Stomach (tissue), 9 donors: ENCODE data around the gene ARID2. TPM values are rescaled to one million over a fixed set of nuclear protein-coding genes. Genes with fewer than 3 reads are reported as not detected.

Experiments used
- DNase-seq, 2 donors: peaks; one replicate each; pipeline versions ENCODE4 v3.0.0 to v3.0.0-alpha.2; 2013 to 2019
- H3K27ac ChIP-seq, 5 donors: fragments of 200-600 bp in 4 of 5; sonication (generic) in 4 of 5; one replicate each; pipeline ENCODE4 v1.5.1; 2013 to 2019; ENCODE audit warnings: mild to moderate bottlenecking in 1 of 5, moderate library complexity in 1 of 5
- H3K27me3 ChIP-seq, 3 donors: fragments of 200-600 bp; sonication (generic); one replicate each; pipeline ENCODE4 v1.5.1; 2017 to 2019; ENCODE audit warnings: mixed run types in 1 of 3
- H3K36me3 ChIP-seq, 4 donors: fragments of 200-600 bp; sonication (generic); 1 replicate in 3 of 4; 2 replicates in 1 of 4; pipeline ENCODE4 v1.5.1; 2016 to 2019
- H3K4me1 ChIP-seq, 4 donors: fragments of 200-600 bp; sonication (generic); one replicate each; pipeline ENCODE4 v1.5.1; 2016 to 2019
- H3K4me3 ChIP-seq, 4 donors: fragments of 200-600 bp; sonication (generic) in 3 of 4; one replicate each; pipeline ENCODE4 v1.5.1; 2016 to 2019; ENCODE audit warnings: mild to moderate bottlenecking in 1 of 4
- H3K9me3 ChIP-seq, 4 donors: fragments of 200-600 bp; sonication (generic); one replicate each; pipeline ENCODE4 v1.5.1; 2016 to 2019
- CTCF ChIP-seq, 7 experiments: fragments of 450-650 bp in 4 of 7; fragments of 200-600 bp in 3 of 7; sonication (generic) in 3 of 7; IDR thresholded peaks; one replicate each; pipeline ENCODE4 v1.5.1; 2016 to 2019; ENCODE audit warnings: antibody characterized with exemption in 7 of 7, control low read depth in 2 of 7, mild to moderate bottlenecking in 1 of 7
- EP300 ChIP-seq: sonication (generic); formaldehyde crosslinking; IDR thresholded peaks from one replicate; pipeline ENCODE4 v1.6.1; 2017; ENCODE audit warnings: antibody characterized with exemption
- POLR2A ChIP-seq, 4 donors: fragments of 450-650 bp; IDR thresholded peaks; one replicate each; pipeline ENCODE4 v1.6.1; 2016; ENCODE audit warnings: antibody characterized with exemption in 4 of 4, control low read depth in 2 of 4, mild to moderate bottlenecking in 1 of 4, moderate library complexity in 1 of 4
- POLR2AphosphoS5 ChIP-seq, 3 donors: sonication (generic); formaldehyde crosslinking; IDR thresholded peaks; one replicate each; pipeline ENCODE4 v1.6.1; 2016; ENCODE audit warnings: antibody characterized with exemption in 3 of 3
- WGBS, 5 donors: extraction: QIAGEN DNeasy Blood & Tissue Kit in 3 of 5; methylation state at CpG; one replicate each; pipeline versions ENCODE4 v1.1.5 to v1.1.7; 2013 to 2018; 5-methylcytosine and 5-hydroxymethylcytosine counted together
- intact Hi-C: fragments of 100-400 bp; cut with DNase I; formaldehyde crosslinking; loops from one replicate; pipeline ENCODE4 v1.15.1; 2023; ENCODE audit warnings: low total_unique reads
- polyA plus RNA-seq, 3 donors: library from polyadenylated mRNA; stranded (reverse); fragments of 200-250 nt; gene quantifications; one replicate each; pipeline ENCODE4 v1.2.3, GENCODE V29; 2013
- total RNA-seq, 5 donors: library from RNA; depleted of rRNA; stranded (reverse); fragments of >200 nt; gene quantifications; one replicate each; pipeline versions ENCODE4 v1.1.0 to v1.2.3, GENCODE V29; 2014 to 2016
- donor health status: healthy with polysubstance abuse.
- donor health status: Bipolar disorder and iron deficiency.
- donor health status: healthy.

The ARID2 gene
- total and polyA plus RNA-seq, 8 donors, result 2.6 to 80.4 (median 13.6) TPM

DNA sequence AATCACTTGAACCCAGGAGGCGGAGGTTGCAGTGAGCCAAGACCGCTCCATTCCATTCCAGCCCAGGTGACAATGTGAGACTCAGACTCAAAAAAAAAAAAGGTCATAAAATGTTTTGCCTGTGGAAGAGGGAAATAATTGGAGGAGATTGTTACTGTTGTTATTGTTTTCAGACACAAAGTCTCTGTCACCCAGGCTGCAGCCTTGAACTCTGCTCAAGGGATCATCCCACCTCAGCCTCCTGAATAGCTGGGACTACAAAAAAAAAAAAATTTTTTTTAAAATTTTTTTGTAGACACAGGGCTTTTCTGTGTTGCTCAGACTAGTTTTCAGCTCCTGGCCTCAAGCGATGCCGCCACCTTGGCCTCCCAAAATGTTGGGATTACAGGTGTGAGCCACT, 33.9 kb downstream of the ARID2 start:
- intact Hi-C loops, result no loop called here

GRCh38 chr12:45768194-45768593, 38.7 kb downstream of the ARID2 start:
- intact Hi-C loops, result no loop called here
- Histone ChIP-seq H3K4me3 (no peak overlapping the region), H3K27ac (no peak overlapping the region), H3K36me3 (no peaks in the 10 kb centered on the region), H3K27me3 (no peaks in the 10 kb centered on the region), H3K9me3 (peaks cover 0 to 6% (median 0%) of the 10 kb centered on the region in 4 donors), H3K4me1 (peaks cover 0 to 44% (median 12%) of the 10 kb centered on the region in 4 donors)
- TF ChIP-seq CTCF (IDR thresholded peaks at IDR 0.05) (no peak), POLR2AphosphoS5 (IDR thresholded peaks at IDR 0.05) (no peak), EP300 (no peak), POLR2A (IDR thresholded peaks at IDR 0.05) (no peak)
- no peak for DNase-seq
- 86 to 93% (median 90%) methylated on average over 1 of the region's 1 CpG for WGBS, 5 donors

More for the DNA sequence above, 33.9 kb downstream of the ARID2 start:
- 93 to 99% (median 97%) methylated on average over 4 of the region's 4 CpGs for WGBS, 5 donors
- DNase-seq, result no peak
- H3K27me3 ChIP-seq, result no peaks in the 10 kb centered on the region
- TF ChIP-seq CTCF (IDR thresholded peaks at IDR 0.05), result no peak
- no peak for TF ChIP-seq EP300
- no peak for TF ChIP-seq POLR2AphosphoS5 (IDR thresholded peaks at IDR 0.05)
- TF ChIP-seq POLR2A (IDR thresholded peaks at IDR 0.05), result no peak
- H3K9me3 ChIP-seq, result no peaks in the 10 kb centered on the region
- no peak overlapping the region for H3K27ac ChIP-seq
- no peak overlapping the region for H3K4me3 ChIP-seq
- H3K36me3 ChIP-seq, result no peaks in the 10 kb centered on the region
- peaks cover 0 to 47% (median 11%) of the 10 kb centered on the region in 4 donors for H3K4me1 ChIP-seq

- no peak for DNase-seq
- Histone ChIP-seq H3K4me3 (no peak overlapping the region), H3K27ac (no peak overlapping the region), H3K9me3 (peaks cover 0 to 6% (median 0%) of the 10 kb centered on the region in 4 donors), H3K4me1 (peaks cover 8 to 58% (median 30%) of the 10 kb centered on the region in 4 donors), H3K36me3 (no peaks in the 10 kb centered on the region), H3K27me3 (no peaks in the 10 kb centered on the region)
- WGBS, 5 donors, result 87 to 95% (median 90%) methylated on average over 1 of the region's 1 CpG
- no peak for TF ChIP-seq POLR2AphosphoS5 (IDR thresholded peaks at IDR 0.05)
- TF ChIP-seq EP300, result no peak
- intact Hi-C loops, result no loop called here
Measured at GRCh38 chr12:45773747-45774146, 44.2 kb downstream of the ARID2 start.

DNA sequence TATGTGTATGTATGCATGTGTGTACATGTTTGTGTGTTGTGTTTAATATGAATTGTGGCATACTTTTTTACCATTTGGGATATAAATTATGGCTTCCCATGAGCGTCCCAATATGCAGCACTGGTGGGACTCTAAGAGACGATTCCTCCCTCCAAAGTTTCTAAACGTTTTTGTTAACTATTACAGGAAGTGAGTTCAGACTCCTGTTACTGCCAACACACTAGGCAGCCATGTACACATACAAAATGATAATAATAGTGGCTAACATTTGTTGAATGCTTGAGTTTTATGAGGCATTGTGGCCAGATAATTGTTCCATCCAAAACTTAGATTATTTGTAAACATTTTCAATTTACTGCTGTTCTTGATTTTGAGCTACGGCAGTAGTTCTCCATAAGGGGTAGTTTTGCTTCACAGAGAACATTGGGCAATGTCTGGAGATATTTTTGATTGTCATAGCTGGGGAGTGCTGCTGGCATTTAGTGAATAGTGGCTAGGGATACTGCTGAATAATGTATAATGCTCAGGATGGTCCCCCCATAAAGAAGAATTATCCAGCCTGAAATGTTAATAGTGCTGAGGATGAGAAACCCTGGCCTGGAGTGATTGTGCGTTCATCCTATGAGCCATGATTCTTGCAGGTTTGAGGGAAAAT, 45.1 kb downstream of the ARID2 start:
- no peak overlapping the region for H3K4me3 ChIP-seq
- 61 to 70% (median 66%) methylated on average over 5 of the region's 5 CpGs for WGBS, 5 donors
- DNase-seq, result no peak
- H3K36me3 ChIP-seq, result no peaks in the 10 kb centered on the region
- intact Hi-C loops, result no loop called here
- TF ChIP-seq CTCF (IDR thresholded peaks at IDR 0.05) (no peak), EP300 (no peak)
- no peaks in the 10 kb centered on the region for H3K27me3 ChIP-seq
- no peak overlapping the region for H3K27ac ChIP-seq
- peaks cover 0 to 2% (median 0%) of the 10 kb centered on the region in 4 donors for H3K9me3 ChIP-seq
- H3K4me1 ChIP-seq, result peaks cover 8 to 58% (median 30%) of the 10 kb centered on the region in 4 donors

GRCh38 chr12:45775465-45775864, 46.0 kb downstream of the ARID2 start:
- intact Hi-C loops, result no loop called here
- Histone ChIP-seq H3K36me3 (no peaks in the 10 kb centered on the region), H3K27me3 (no peaks in the 10 kb centered on the region), H3K27ac (no peak overlapping the region), H3K9me3 (no peaks in the 10 kb centered on the region), H3K4me3 (no peak overlapping the region), H3K4me1 (peaks cover 8 to 58% (median 30%) of the 10 kb centered on the region in 4 donors)
- WGBS, 5 donors, result 76 to 92% (median 85%) methylated on average over 1 of the region's 1 CpG
- DNase-seq, result no peak
- TF ChIP-seq POLR2AphosphoS5 (IDR thresholded peaks at IDR 0.05) (no peak), CTCF (IDR thresholded peaks at IDR 0.05) (no peak), POLR2A (IDR thresholded peaks at IDR 0.05) (no peak), EP300 (no peak)
